Measurements from ENCODE around the gene AXL. TPM values are rescaled to one million over a fixed set of nuclear protein-coding genes. Genes with fewer than 3 reads are reported as not detected.

The AXL gene
- total RNA-seq, 1 donor: 360 TPM

DNA sequence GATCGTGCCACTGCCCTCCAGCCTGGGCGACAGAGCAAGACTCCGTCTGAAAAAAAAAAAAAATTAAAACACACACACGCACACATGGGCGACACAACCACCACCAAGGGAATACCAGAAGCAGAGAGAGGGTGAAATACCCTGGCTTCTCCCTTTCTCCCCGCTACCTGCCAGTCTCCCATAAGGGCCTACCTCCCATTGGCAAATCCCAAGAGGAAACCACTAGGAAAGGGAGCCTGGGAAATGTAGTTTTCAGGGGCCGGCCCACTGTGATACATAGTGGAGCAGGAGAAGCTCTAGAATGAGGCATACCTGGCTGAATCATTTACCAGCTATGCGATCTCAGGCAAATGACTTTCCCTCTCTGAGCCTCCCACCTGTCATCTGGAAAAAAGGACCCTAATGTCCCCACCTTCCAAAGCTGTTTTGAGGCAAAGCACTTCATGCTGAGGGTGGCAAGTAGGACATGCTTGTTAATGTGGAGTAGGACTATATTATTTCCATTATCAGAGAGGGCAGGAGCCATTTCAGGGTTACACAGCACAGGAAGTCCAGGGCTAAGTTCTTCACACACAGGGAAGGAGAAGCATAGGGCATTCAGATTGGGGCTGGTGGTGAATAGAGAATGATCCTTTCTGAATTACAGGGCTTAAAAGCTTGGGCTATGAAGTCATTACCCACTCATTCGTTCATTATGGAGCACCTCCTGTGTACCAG, 30.8 kb downstream of the AXL start:
- no peak overlapping the region for H3K4me3 ChIP-seq (ENCODE audit: low read depth, low read length)
- no peak for DNase-seq (ENCODE audit: low read depth)
- TF ChIP-seq CTCF (IDR thresholded peaks at IDR 0.05; ENCODE audit: insufficient read depth, low read depth, low read length): no peak

- no peak for DNase-seq (ENCODE audit: low read depth)
- TF ChIP-seq CTCF (IDR thresholded peaks at IDR 0.05; ENCODE audit: insufficient read depth, low read depth, low read length): no peak
- no peak overlapping the region for H3K4me3 ChIP-seq (ENCODE audit: low read depth, low read length)
Observed at GRCh38 chr19:41253660-41254059, 34.6 kb downstream of the AXL start.

DNA sequence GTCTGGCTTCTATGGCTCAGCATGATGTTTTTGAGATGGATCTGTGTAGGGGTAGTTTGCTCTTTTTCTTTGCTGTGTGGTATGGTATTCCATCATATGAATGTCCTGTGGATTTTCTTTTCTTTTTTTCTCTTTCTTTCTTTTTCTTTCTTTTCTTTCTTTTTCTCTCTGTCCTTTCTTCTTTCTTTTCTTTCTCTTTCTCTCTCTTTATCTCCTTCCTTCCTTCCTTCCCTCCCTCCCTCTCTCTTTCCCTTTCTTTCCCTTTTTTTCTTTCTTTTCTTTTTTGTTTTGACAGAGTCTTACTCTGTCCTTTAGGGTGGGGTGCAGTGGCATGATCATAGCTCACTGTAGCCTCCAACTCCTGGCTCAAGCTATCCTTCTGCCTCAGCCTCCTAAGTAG, 36.1 kb downstream of the AXL start:
- no peak for TF ChIP-seq CTCF (IDR thresholded peaks at IDR 0.05; ENCODE audit: insufficient read depth, low read depth, low read length)
- no peak for DNase-seq (ENCODE audit: low read depth)
- H3K4me3 ChIP-seq (ENCODE audit: low read depth, low read length): no peak overlapping the region

GRCh38 chr19:41261474-41262190, 42.6 kb downstream of the AXL start:
- no peak for DNase-seq (ENCODE audit: low read depth)
- TF ChIP-seq CTCF (IDR thresholded peaks at IDR 0.05; ENCODE audit: insufficient read depth, low read depth, low read length): no peak

DNA sequence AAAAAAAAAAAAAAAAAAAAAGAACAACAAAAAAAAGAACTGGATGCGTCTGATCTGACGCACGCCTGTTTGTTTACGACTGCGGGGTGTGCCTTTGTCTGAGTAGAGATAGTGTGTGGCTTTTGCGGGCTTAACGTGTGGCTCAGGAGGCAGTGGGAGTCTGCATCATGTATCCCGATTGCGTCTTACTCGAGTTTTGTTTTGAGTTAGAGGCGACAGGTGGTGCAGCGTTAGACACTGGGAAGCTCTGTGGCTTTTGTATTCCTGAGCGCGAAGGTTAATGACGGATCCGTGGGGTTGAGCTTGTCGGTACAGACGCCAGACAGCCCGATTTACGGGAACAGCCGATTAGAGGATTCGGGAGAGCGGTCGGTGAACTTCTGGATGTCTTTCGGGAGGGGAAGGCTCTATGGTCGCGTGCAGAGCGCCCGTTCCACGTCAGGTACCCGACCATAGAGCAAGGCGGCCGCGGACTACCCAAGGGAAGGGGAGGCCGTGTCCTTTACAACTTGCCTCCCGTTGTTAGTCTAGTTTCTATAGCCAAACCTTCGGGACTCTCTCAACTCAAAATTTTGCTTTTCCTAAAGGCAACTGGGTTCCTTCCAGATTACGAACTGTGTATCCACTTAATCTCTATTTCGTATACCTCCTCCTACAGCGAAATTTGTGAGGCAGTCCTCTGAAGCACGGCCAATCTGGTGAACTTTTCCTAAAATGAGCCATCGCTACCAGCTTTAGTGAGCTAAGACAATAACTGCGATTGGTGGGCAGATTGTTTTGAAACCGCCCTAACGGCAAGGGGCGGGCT, 44.2 kb downstream of the AXL start:
- peak; percentile 93 for DNase-seq (ENCODE audit: low read depth)
- peak overlapping the region; percentile 86 for H3K4me3 ChIP-seq (ENCODE audit: low read depth, low read length)
- TF ChIP-seq CTCF (IDR thresholded peaks at IDR 0.05; ENCODE audit: insufficient read depth, low read depth, low read length): no peak

More at GRCh38 chr19:41261474-41262190, 42.6 kb downstream of the AXL start:
- peak overlapping the region; percentile 51 for H3K4me3 ChIP-seq (ENCODE audit: low read depth, low read length)

- H3K4me3 ChIP-seq (ENCODE audit: low read depth, low read length): peak within 1 kb of the TSS; percentile 89
- TF ChIP-seq CTCF (IDR thresholded peaks at IDR 0.05; ENCODE audit: insufficient read depth, low read depth, low read length): peak; percentile 25
- DNase-seq (ENCODE audit: low read depth): peak; percentile 100
Observed at GRCh38 chr19:41263850-41264580, 45.0 kb downstream of the AXL start, which contains the start of gene HNRNPUL1. Gene HNRNPUL1 (plus strand): TSS chr19:41264372. CDS start chr19:41264504, 132 bp downstream.

All from fibroblast of villous mesenchyme (primary cell).